HepG2 (cell line): Measurements from ENCODE around the gene NPHP4. TPM values are rescaled to one million over a fixed set of nuclear protein-coding genes. Genes with fewer than 3 reads are reported as not detected.

ENCODE experiments used
- ATAC-seq: fragments of 200-7000 bp; cut with Tn5 transposase; 3 replicates; pipeline ENCODE4 v1.9.1; 2020; ENCODE audit warnings: mild to moderate bottlenecking, moderate library complexity
- BruUV-seq: library from RNA; stranded (reverse); fragments of 400-500 nt; replicated peaks from 2 replicates; lab custom pipeline; 2021; lab: Mats Ljungman, UMichigan
- CTCF ChIA-PET: fragments of 300-600 bp; formaldehyde crosslinking; extraction: SDS; loops from one replicate; lab custom pipeline; 2021; ENCODE audit warnings: low total read pairs, inconsistent platforms, low intra/inter-chr PET ratio; lab: Yijun Ruan, JAX
- POLR2A ChIA-PET: fragments of 350-600 bp; sonication (Branson Sonifier 250); formaldehyde crosslinking; loops from one replicate; lab custom pipeline; 2020; ENCODE audit warnings: antibody characterized with exemption, inconsistent platforms; lab: Yijun Ruan, JAX
- DNase-seq: peaks from one replicate; pipeline ENCODE4 v3.0.0-alpha.2; 2015; ENCODE audit warnings: low spot score
- FAIRE-seq: peaks from 3 replicates; lab custom pipeline; 2011; peaks lifted over from hg19 to GRCh38; lab: Jason Lieb, UNC
- H2AFZ ChIP-seq: one replicate; pipeline ENCODE4 v1.6.1; 2011; ENCODE audit warnings: low read length, inconsistent platforms
- H3K27ac ChIP-seq: fragments of 300-600 bp; 3 replicates; pipeline ENCODE4 v1.8.0; 2011; ENCODE audit warnings: mixed run types, mild to moderate bottlenecking, mixed read lengths, low read length, inconsistent platforms; ENCODE audit not compliant: insufficient read depth; ENCODE audit errors: extremely low read length
- H3K27me3 ChIP-seq, 2 experiments: fragments of 200-600 bp in 1 of 2; 2 replicates in 1 of 2; 3 replicates in 1 of 2; pipeline versions ENCODE4 v1.6.0 to v1.8.0; 2011; ENCODE audit warnings: low read length in 2 of 2, mild to moderate bottlenecking in 2 of 2, moderate library complexity in 2 of 2, inconsistent platforms in 1 of 2; ENCODE audit not compliant: insufficient read depth in 2 of 2, control insufficient read depth in 1 of 2
- H3K36me3 ChIP-seq, 2 experiments: fragments of 200-600 bp in 1 of 2; replicated peaks in 1 of 2; 2 replicates in 1 of 2; 3 replicates in 1 of 2; pipeline versions ENCODE4 v1.5.1 to v1.8.0; 2011; ENCODE audit warnings: low read length in 2 of 2, inconsistent platforms in 1 of 2; ENCODE audit not compliant: insufficient read depth in 2 of 2, control insufficient read depth in 1 of 2
- H3K4me1 ChIP-seq: 2 replicates; pipeline ENCODE4 v1.5.1; 2012; ENCODE audit warnings: low read length, inconsistent platforms; ENCODE audit not compliant: insufficient read depth
- H3K4me2 ChIP-seq: 2 replicates; pipeline ENCODE4 v1.6.0; 2011; ENCODE audit warnings: low read depth, low read length, inconsistent platforms
- H3K4me3 ChIP-seq, 3 experiments: fragments of 200-600 bp in 1 of 3; sonication (generic), shearing (Covaris generic) in 1 of 3; replicated peaks in 1 of 3; 2 replicates each; pipeline ENCODE4 v1.5.1; 2011 to 2016; ENCODE audit warnings: low read length in 3 of 3, inconsistent platforms in 2 of 3, low read depth in 2 of 3, mild to moderate bottlenecking in 2 of 3, control low read depth in 1 of 3, mixed read lengths in 1 of 3; ENCODE audit not compliant: insufficient read depth in 1 of 3
- H3K79me2 ChIP-seq: one replicate; pipeline ENCODE4 v1.6.1; 2011; ENCODE audit warnings: low read length, inconsistent platforms; ENCODE audit not compliant: insufficient read depth
- H3K9ac ChIP-seq: 2 replicates; pipeline ENCODE4 v1.6.0; 2011; ENCODE audit warnings: mild to moderate bottlenecking, low read depth, low read length, inconsistent platforms; ENCODE audit not compliant: insufficient read depth
- H3K9me3 ChIP-seq: 2 replicates; pipeline ENCODE4 v1.5.1; 2012; ENCODE audit warnings: mild to moderate bottlenecking, low read length
- H4K20me1 ChIP-seq: 2 replicates; pipeline ENCODE4 v1.6.0; 2011; ENCODE audit warnings: inconsistent platforms, mild to moderate bottlenecking, low read length, moderate library complexity; ENCODE audit not compliant: insufficient read depth
- MBNL3 ChIP-seq: fragments of 250-450 bp; sonication (Bioruptor Pico); conservative IDR thresholded peaks from 2 replicates; pipeline ENCODE4 v1.8.0; 2022; ENCODE audit warnings: mild to moderate bottlenecking, inconsistent platforms
- POGZ ChIP-seq: sonication (generic); formaldehyde crosslinking; IDR thresholded peaks from 2 replicates; pipeline ENCODE4 v1.4.0; 2020; ENCODE audit warnings: mild to moderate bottlenecking, missing genetic modification reagents
- SMAD3 ChIP-seq: sonication (generic); formaldehyde crosslinking; IDR thresholded peaks from 2 replicates; pipeline ENCODE4 v1.4.0; 2020; ENCODE audit warnings: missing genetic modification reagents
- TEAD3 ChIP-seq: optimal IDR thresholded peaks from 2 replicates; pipeline ENCODE3; 2016; ENCODE audit warnings: borderline replicate concordance
- XBP1 ChIP-seq: sonication (generic); formaldehyde crosslinking; IDR thresholded peaks from 2 replicates; pipeline ENCODE4 v1.5.0; 2020; ENCODE audit warnings: missing genetic modification reagents
- YEATS2 ChIP-seq: sonication (generic); formaldehyde crosslinking; IDR thresholded peaks from 2 replicates; pipeline ENCODE4 v1.4.0; 2020; ENCODE audit warnings: missing genetic modification reagents, borderline replicate concordance
- YY1 ChIP-seq: IDR thresholded peaks from 2 replicates; pipeline ENCODE4 v1.6.1; 2011; ENCODE audit warnings: low read length, low read depth, moderate library complexity, mild to moderate bottlenecking; ENCODE audit not compliant: insufficient read depth, insufficient replicate concordance
- ZBTB7B ChIP-seq: sonication (generic); formaldehyde crosslinking; IDR thresholded peaks from 2 replicates; pipeline ENCODE4 v1.4.0; 2020; ENCODE audit warnings: missing genetic modification reagents
- ZFY ChIP-seq: sonication (generic); formaldehyde crosslinking; IDR thresholded peaks from 2 replicates; pipeline ENCODE4 v1.4.0; 2020; ENCODE audit warnings: missing genetic modification reagents
- ZNF510 ChIP-seq: sonication (generic); formaldehyde crosslinking; IDR thresholded peaks from 2 replicates; pipeline ENCODE4 v1.4.0; 2020; ENCODE audit warnings: low read depth, mild to moderate bottlenecking, missing genetic modification reagents
- ZNF562 ChIP-seq: sonication (generic); formaldehyde crosslinking; IDR thresholded peaks from 2 replicates; pipeline ENCODE4 v1.8.0; 2022; ENCODE audit warnings: missing genetic modification reagents, borderline replicate concordance
- ZNF709 ChIP-seq: sonication (generic); formaldehyde crosslinking; IDR thresholded peaks from 2 replicates; pipeline ENCODE4 v1.5.0; 2020; ENCODE audit warnings: mild to moderate bottlenecking, missing genetic modification reagents
- ZNF713 ChIP-seq: sonication (generic); formaldehyde crosslinking; IDR thresholded peaks from 2 replicates; pipeline ENCODE4 v1.4.0; 2020; ENCODE audit warnings: mild to moderate bottlenecking, missing genetic modification reagents
- WGBS: methylation state at CpG from one replicate; pipeline ENCODE4 v1.1.6; 2017; ENCODE audit warnings: low lambda C conversion rate; 5-methylcytosine and 5-hydroxymethylcytosine counted together
- in situ Hi-C: cut with HindIII; loops from 2 replicates; pipeline ENCODE4 v1.10.0; 2017; ENCODE audit warnings: low pct_unique_long_range_greater_than_20kb; ENCODE audit not compliant: extremely low pct_ligation_motif_present
- intact Hi-C: fragments of 100-400 bp; cut with micrococcal nuclease; formaldehyde crosslinking; loops from one replicate; pipeline ENCODE4 v1.10.0; 2022; ENCODE audit not compliant: unreplicated experiment
- polyA plus RNA-seq, 8 experiments: library from polyadenylated mRNA; depleted of rRNA in 3 of 8; stranded (reverse) in 7 of 8; unstranded in 1 of 8; fragments of >200 nt; fragmentation: Illumina TruSeq in 4 of 8; extraction: Trizol in 4 of 8; gene quantifications; 2 replicates each; pipeline versions ENCODE4 v1.2.1 to v1.2.3, GENCODE V29; 2011 to 2016; ENCODE audit warnings: low read depth in 4 of 8, missing spikeins in 1 of 8, mixed read lengths in 1 of 8; ENCODE audit not compliant: insufficient read depth in 1 of 8
- total RNA-seq, 5 experiments: library from RNA; depleted of rRNA; stranded (reverse); fragments of >200 nt; fragmentation: Illumina TruSeq; extraction: Trizol; gene quantifications; 2 replicates each; pipeline ENCODE4 v1.2.3, GENCODE V29; 2016; ENCODE audit warnings: low read depth in 1 of 5
- TF ChIP-seq, protein P1 (sequence below): sonication (generic); formaldehyde crosslinking; IDR thresholded peaks from 2 replicates; pipeline ENCODE4 v1.4.0; 2020; ENCODE audit warnings: missing genetic modification reagents
- TF ChIP-seq, protein P2 (sequence below): sonication (generic); formaldehyde crosslinking; IDR thresholded peaks from 2 replicates; pipeline ENCODE4 v1.9.0; 2021; ENCODE audit warnings: missing genetic modification reagents, borderline replicate concordance

NPHP4 gene
- total and polyA plus RNA-seq, 2 of the 13 experiments (the other 11 are each of a cell fraction or from before 2014, with no cell fraction given) = 4.4 to 6.8 TPM

DNA sequence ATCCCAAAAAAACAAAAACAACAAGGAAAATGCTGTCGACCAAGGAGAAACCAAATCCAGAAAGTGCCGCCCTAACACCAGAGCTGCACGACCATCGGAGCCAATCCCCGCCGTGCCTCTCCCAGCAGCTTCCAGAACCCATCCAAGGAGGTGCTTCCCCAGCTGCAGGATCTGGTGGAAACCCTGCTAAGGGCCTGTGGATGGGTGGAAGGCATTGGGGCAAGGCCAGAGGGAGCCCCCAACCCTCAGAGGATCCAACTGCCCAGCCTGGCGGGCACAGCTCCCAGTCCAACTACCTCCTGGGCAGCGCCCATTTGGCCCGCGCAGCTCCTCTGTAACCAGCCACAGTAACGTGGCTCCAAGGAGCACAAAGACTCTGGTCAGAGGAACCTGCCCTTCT lies 81.6 kb downstream of the NPHP4 start:
- Histone ChIP-seq H3K36me3 (peaks cover 0 to 21% of the 10 kb centered on the region in 2 experiments; a peak in 4 of 5 replicates), H3K27me3 (no peaks in the 10 kb centered on the region), H3K79me2 (no peaks in the 10 kb centered on the region), H3K4me1 (peaks cover 13% of the 10 kb centered on the region), H3K4me3 (no peak overlapping the region), H4K20me1 (no peaks in the 10 kb centered on the region), H3K9ac (no peak overlapping the region), H3K4me2 (no peak overlapping the region), H3K27ac (no peak overlapping the region)
- no peak for DNase-seq
- intact Hi-C loops = no loop called here
- FAIRE-seq = no peak
- no peak for ATAC-seq
- in situ Hi-C loops = no loop called here
- 88% methylated on average over 9 of the region's 11 CpGs for WGBS
- ChIA-PET POLR2A (no interaction called here), CTCF (no interaction called here)
- TF ChIP-seq ZNF709 (CRISPR knock-in tag) = no peak
- no peak for TF ChIP-seq XBP1 (CRISPR knock-in tag)
- TF ChIP-seq YEATS2 (CRISPR knock-in tag) = no peak
- TF ChIP-seq SMAD3 = no peak
- no peak for TF ChIP-seq ZNF510
- TF ChIP-seq ZNF562 (CRISPR knock-in tag) = no peak
- no peak for TF ChIP-seq TEAD3 (CRISPR knock-in tag)
- no peak for TF ChIP-seq ZFY (CRISPR knock-in tag)
- TF ChIP-seq, protein P1, sequence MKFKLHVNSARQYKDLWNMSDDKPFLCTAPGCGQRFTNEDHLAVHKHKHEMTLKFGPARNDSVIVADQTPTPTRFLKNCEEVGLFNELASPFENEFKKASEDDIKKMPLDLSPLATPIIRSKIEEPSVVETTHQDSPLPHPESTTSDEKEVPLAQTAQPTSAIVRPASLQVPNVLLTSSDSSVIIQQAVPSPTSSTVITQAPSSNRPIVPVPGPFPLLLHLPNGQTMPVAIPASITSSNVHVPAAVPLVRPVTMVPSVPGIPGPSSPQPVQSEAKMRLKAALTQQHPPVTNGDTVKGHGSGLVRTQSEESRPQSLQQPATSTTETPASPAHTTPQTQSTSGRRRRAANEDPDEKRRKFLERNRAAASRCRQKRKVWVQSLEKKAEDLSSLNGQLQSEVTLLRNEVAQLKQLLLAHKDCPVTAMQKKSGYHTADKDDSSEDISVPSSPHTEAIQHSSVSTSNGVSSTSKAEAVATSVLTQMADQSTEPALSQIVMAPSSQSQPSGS (CRISPR knock-in tag) = no peak
- no peak for TF ChIP-seq ZBTB7B (CRISPR knock-in tag)
- TF ChIP-seq YY1 = no peak
- no peak for TF ChIP-seq MBNL3 (CRISPR knock-in tag)
- no peak for TF ChIP-seq ZNF713 (CRISPR knock-in tag)
- no peak for TF ChIP-seq POGZ (CRISPR knock-in tag)
- TF ChIP-seq, protein P2, sequence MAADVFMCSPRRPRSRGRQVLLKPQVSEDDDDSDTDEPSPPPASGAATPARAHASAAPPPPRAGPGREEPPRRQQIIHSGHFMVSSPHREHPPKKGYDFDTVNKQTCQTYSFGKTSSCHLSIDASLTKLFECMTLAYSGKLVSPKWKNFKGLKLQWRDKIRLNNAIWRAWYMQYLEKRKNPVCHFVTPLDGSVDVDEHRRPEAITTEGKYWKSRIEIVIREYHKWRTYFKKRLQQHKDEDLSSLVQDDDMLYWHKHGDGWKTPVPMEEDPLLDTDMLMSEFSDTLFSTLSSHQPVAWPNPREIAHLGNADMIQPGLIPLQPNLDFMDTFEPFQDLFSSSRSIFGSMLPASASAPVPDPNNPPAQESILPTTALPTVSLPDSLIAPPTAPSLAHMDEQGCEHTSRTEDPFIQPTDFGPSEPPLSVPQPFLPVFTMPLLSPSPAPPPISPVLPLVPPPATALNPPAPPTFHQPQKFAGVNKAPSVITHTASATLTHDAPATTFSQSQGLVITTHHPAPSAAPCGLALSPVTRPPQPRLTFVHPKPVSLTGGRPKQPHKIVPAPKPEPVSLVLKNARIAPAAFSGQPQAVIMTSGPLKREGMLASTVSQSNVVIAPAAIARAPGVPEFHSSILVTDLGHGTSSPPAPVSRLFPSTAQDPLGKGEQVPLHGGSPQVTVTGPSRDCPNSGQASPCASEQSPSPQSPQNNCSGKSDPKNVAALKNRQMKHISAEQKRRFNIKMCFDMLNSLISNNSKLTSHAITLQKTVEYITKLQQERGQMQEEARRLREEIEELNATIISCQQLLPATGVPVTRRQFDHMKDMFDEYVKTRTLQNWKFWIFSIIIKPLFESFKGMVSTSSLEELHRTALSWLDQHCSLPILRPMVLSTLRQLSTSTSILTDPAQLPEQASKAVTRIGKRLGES = no peak
- TF ChIP-seq, all 625 proteins: peak for 0
- BruUV-seq = no TSS peak
- no peak overlapping the region for H2AFZ ChIP-seq
- no peaks in the 10 kb centered on the region for H3K9me3 ChIP-seq
